Choroid plexus epithelial cell (primary cell): ENCODE results near the gene MRPL12.

Experiments
- DNase-seq: peaks from one replicate; pipeline ENCODE4 v3.0.0-alpha.2; 2010; ENCODE audit warnings: low read depth
- H3K4me3 ChIP-seq: 2 replicates; pipeline ENCODE4 v1.5.1; 2011; ENCODE audit warnings: low read depth, mild to moderate bottlenecking, control low read depth, low read length, moderate library complexity
- TF ChIP-seq, protein P1 (sequence below): conservative IDR thresholded peaks from 2 replicates; pipeline ENCODE4 v1.5.1; 2011; ENCODE audit warnings: low read depth, mild to moderate bottlenecking, control low read depth, inconsistent platforms, low read length, moderate library complexity

The MRPL12 gene

DNA sequence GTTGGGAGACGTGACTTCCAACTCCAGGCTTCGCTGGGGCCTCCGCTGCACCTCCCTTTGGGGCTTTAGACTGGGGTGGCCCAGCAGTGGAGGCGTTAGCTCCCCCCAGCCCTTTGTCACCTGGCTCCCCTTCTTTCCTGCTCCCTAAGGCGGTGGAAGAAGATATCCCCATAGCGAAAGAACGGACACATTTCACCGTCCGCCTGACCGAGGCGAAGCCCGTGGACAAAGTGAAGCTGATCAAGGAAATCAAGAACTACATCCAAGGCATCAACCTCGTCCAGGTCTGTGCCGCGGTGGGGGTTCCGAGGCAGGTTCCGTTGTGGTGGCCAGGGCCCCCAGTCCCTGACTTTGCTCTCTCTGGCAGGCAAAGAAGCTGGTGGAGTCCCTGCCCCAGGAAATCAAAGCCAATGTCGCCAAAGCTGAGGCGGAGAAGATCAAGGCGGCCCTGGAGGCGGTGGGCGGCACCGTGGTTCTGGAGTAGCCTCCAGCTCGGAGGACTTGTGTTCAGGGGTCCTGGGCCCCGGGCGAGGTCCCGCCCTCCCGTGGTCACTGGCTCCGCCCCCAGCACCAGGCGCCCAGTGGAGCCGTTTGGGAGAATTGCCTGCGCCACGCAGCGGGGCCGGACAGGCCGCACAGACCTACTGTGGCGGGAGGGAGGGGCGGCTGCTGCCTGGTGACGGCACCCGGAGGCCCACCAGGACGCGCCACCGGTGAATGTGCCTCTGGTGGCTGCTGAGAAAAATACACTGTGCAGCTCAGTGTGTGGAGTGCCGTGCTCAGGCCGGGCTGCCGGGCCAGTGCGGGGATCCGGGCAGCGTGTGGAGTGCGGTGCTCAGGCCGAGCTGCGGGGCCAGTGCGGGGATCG lies 3.8 kb downstream of the MRPL12 start:
- DNase-seq, result no peak
- no peak overlapping the region for H3K4me3 ChIP-seq
- TF ChIP-seq, protein P1, sequence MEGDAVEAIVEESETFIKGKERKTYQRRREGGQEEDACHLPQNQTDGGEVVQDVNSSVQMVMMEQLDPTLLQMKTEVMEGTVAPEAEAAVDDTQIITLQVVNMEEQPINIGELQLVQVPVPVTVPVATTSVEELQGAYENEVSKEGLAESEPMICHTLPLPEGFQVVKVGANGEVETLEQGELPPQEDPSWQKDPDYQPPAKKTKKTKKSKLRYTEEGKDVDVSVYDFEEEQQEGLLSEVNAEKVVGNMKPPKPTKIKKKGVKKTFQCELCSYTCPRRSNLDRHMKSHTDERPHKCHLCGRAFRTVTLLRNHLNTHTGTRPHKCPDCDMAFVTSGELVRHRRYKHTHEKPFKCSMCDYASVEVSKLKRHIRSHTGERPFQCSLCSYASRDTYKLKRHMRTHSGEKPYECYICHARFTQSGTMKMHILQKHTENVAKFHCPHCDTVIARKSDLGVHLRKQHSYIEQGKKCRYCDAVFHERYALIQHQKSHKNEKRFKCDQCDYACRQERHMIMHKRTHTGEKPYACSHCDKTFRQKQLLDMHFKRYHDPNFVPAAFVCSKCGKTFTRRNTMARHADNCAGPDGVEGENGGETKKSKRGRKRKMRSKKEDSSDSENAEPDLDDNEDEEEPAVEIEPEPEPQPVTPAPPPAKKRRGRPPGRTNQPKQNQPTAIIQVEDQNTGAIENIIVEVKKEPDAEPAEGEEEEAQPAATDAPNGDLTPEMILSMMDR, result no peak

GRCh38 chr17:81707725-81708646 lies 4.8 kb downstream of the MRPL12 start:
- H3K4me3 ChIP-seq, result no peak overlapping the region
- no peak for DNase-seq
- TF ChIP-seq, protein P1, result no peak

DNA sequence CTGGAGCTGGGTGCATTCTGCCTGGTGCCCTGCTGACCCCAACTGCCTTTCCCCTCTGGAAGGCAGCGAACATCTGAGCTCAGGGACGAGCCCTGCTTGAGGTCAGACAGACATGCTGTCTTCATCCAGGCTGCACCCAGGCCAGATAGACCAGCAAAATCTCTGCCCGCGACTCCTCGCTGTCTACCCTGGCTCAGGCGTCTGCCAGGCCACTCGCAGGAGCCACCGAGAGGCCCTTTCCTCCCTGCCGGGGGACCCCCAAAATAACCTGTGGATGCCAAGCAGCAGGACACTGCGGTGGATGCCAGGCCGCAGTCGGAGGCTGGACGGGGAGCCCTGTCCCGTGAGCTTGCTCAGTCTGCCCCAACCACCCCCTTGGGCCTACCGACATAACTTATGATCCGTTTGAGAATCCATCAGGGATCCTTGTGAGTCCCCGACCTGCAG lies 5.6 kb downstream of the MRPL12 start:
- H3K4me3 ChIP-seq, result no peak overlapping the region
- TF ChIP-seq, protein P1, result no peak
- DNase-seq, result no peak

GRCh38 chr17:81710514-81711308 lies 7.5 kb downstream of the MRPL12 start:
- TF ChIP-seq, protein P1, result peak; percentile 11
- H3K4me3 ChIP-seq, result peak overlapping the region; percentile 8

GRCh38 chr17:81711814-81712467 lies 8.8 kb downstream of the MRPL12 start, which contains the start of gene SLC25A10:
Gene SLC25A10 (plus strand): TSS chr17:81712284. CDS start chr17:81712427, 143 bp downstream.
- DNase-seq, result peak; percentile 72
- peak within 1 kb of the TSS; percentile 66 for H3K4me3 ChIP-seq
- TF ChIP-seq, protein P1, result no peak

More at GRCh38 chr17:81710514-81711308, 7.5 kb downstream of the MRPL12 start:
- peak; percentile 59 for DNase-seq
